Measurements from ENCODE around the gene DMD.

Gene DMD

DNA sequence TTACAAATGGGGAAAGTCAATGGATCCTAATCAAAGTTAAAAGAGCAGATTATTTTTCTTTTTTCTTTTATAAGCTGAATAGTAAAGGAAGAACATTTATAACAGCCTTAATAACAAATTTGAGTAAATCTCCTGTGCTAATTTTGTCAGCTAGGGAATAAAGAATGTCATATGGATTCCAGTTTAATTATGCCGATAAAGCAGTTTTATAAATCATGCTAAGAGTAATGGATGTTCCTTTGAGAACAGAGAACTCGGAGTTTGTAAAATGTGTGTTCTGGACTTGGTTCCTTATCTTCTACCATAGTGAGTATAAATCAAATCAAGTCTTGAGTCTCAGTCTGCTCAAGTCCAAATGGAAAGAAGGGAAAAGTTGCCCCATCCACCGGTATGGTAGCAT is 1959.2 kb downstream of the DMD start:
- no peak for DNase-seq

DNA sequence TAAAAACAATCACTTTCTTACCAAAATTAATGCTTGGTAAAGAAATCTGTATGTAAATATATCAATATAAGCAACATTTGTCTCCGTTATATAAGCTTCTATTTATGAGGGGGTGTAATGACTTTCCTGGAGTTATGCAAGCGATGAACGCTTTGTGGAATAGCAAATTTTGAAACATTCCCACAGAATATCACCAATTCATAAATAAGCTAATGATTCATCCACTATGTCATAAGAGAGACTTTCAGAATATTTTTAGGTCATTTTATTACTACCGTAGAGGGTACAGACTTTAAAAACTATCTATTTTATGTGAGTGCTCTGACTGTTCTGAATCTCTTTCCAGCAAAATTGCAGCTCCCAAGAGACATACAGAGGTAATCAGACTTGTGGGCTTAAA is 1960.0 kb downstream of the DMD start:
- no peak for DNase-seq

DNA sequence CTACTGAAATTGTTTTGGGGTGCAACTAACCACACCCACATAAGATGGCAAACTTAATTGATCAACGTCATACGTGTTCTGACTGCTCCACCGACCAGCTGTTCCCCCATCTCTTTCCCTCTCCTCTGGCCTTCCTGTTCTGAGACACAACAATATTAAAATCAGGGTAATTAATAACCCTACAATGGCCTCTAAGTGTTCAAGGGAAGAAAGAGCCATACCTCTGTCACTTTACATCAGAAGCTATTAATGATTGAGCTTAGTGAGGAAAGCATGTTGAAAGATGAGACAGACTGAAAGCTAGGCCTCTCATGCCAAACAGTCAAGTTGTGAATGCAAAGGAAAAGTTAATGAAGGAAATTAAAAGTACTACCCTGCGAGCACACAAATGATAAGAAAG is 1965.6 kb downstream of the DMD start:
- no peak for DNase-seq

DNA sequence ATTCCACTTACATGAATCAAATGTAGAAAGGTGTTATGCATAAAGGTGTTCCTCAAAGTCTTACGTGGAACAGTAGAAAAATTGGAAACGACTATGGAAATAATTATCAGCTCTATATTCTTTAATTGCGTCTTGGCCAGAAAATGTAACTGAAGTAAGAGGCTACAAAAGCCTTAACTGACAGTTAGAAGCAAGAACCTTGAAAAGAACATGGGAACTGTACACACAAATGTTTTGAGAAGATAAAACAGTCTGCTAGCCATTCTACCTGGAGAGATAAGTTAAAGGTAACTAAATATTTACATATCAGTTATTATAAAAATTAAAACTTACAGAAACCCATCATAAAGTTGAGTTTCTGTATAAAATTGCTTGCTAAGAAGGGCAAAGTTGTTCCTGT is 1967.5 kb downstream of the DMD start:
- DNase-seq = no peak

DNA sequence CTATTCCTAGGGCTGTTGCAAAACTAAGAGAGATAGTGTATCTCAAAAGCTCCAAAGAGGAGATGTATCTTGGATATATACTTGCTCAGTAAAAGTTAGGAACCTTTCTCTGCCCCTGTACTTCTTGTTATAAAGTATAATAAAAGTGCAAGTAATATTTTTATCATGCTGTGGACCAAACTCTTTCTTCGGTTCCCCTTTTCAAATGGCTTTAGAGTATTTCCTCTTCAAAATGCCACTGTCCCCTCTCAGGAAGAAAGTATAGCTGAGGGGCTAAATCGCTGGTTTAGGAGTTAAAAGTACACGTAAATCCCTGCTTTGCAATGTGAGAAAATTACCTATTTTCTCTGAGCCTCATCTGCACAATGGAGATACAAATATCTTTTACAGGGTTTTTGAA is 1970.4 kb downstream of the DMD start:
- no peak for DNase-seq

DNA sequence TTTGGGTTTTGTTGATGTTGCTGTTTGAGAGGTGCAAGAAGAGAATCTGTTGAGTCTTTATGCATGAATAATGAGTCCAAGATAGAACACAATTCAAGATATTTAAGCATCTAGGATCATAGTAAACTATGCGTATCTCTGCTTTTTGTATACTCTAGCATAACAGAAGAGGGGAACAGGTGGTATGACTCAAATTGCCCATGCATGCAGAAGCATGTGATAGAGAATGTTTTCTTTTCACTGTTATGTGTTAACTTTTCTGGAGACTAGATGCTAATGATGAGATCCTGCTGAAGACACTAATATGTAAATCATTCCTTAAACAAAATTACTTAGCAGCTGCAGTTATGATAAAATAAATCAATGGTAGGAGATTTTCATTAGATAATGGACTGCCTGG is 1974.2 kb downstream of the DMD start:
- DNase-seq = no peak

DNA sequence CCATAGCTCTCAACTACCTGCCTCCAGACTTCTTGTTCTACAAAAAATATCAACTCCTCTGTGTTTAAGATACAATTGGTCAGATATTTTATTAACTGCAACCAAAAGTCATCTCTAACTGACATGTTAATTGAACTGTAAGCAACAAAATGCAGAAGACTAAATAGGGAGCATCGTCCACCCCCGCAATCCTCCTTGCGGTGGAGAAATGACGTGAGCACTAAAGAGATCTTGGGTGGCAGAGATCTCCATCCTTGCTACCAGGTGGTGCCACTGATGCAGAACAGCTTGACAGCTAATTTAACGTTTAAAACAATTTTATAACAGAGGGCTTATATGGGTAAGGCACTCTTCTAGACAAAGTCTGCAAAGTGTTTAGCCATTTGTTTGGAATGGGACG is 1975.1 kb downstream of the DMD start:
- peak in 1 of 2 donors; percentile 39 for DNase-seq

DNA sequence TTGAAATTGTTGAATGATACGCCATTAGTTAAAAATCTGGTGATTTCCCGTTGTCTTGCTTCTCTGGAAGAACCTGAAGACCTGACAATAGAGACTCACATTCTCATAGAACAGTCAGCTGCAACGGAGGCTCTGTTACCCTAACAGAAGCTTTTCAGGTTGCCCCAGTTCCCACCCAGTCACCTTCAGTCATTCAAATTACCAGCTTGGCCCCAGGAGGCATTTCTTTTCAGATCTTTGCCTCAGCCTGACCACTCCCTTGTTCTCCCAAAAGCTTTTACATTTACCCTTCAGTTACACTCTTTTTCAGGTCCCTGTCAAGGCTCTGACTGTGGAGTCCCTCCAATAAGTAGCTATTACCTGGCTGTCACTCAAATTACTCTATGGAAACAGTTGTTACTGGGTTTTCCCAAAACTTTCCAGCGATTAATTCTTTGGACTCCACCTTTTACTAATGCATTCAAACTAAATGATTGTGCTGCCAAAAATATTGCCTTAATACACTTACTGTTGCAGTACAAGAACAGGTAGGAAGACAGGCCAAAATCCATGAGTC is 1977.3 kb downstream of the DMD start:
- no peak for DNase-seq

DNA sequence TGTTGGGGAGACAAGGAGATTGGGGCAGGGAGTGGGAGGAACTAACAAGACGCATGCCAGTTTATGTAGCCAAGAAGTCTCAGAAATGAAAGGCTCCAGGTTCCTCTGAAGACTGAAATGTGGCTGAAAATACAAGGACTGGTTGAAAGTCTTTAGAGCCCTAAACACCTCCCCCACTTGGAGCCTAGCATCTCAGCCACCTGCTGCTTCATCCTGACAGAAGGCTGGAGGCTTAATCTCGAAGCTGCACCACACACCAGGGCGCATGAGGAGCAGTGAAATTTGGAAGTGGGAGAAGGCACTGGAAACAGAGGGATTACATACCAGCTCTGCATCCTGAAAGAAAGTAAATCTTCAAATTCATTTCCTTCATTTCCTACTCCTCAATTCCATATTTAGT is 1978.8 kb downstream of the DMD start:
- no peak for DNase-seq

DNA sequence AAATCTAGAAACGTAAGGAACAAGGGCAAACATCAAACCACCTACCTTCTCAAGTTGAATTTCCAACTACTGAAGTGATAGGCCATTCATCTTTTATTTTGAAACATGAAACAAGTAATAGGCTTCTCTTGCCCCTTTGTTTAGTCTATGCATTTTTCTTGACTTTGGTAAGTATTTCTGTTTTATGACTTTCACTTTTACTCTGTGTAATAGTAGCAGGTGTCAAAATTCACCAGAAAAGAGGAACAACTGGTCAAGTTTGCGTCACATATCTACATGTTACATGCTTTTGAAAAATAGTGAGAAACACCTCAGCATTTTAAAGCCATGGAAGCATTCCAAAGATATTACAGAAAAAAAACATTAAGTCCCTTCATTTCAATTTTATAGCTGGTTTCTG is 1982.4 kb downstream of the DMD start:
- no peak for DNase-seq

DNA sequence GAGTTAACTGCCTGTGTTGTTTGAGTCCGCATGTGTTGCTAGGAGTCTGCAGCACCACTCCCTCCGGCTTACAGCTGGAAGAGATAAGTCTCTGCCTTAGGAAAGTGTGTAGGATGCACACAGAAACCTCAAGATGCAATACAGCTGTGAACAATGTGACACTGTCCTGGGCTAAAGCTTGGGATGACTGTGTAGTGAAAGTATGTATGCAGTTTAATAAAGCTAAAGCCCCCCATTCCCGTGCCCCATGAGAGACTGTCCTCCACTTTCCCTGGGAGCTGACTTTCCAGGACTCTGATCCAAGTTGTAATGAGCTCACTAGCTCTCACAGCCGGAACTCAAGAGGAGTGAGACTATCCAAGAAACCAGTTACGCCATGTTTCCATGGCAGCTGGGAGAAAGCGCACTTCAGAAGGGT is 1982.9 kb downstream of the DMD start:
- DNase-seq = no peak

DNA sequence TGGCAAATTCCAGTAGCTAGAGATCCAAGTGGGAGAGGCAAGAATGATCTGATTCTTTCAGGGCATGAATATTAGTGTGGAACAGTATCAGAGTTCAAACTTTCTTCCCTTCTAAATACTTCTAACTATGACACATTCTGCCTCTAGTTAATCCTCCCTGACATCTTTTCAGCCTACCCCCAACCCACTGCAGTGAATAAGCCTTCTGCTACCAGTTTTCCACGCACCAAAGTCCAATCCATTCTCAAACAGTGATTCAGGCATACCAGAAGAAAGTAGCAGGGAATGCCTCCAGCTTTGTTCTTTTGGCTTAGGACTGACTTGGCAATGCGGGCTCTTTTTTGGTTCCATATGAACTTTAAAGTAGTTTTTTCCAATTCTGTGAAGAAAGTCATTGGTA is 1984.1 kb downstream of the DMD start:
- DNase-seq = no peak

DNA sequence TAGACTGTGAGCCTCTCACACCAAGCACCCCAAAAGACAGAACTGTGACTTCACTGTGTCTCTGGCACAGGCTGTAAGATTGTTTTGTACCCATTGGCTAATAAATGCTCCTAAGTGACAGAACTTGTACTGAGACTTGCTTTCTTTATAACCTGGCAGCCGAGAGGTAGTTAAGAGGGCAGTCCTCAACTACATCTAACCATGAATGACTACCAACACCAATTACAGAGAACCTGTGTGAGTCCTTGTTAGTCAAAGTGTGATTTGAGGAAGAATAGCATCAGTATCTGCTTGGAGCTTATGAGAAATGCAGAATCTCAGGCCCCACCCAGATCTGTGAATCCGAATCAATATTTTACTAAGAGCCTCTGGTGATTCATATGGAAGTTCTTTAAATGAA is 1985.5 kb downstream of the DMD start:
- no peak for DNase-seq

DNA sequence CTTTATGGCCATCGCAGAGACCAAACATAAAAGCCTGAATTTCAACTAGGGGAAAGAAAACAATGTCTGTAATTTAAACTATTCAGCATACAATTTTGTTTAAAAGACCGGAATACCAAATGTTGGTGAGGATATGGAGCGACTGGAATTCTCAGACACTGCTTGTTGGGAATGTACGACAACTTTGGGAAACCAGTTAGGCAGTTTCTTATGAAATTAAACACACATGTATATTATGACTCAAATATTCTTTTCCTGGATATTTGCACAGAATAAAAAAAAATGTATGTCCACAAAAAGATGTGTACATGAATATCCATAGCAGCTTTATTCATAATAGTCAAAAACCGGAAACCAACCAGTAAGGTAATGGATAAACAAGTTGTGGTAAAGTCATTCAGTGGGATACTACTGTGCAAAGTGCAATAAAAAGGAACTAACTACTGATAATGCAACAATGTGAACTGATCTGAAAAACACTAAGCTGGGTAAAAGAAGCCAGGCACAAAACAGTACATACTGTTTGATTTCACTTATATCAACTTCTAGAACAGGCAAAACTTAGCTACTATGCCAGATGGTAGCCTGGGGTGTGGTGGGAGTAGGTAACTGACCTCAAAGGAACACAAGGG is 1986.9 kb downstream of the DMD start:
- DNase-seq = no peak

DNA sequence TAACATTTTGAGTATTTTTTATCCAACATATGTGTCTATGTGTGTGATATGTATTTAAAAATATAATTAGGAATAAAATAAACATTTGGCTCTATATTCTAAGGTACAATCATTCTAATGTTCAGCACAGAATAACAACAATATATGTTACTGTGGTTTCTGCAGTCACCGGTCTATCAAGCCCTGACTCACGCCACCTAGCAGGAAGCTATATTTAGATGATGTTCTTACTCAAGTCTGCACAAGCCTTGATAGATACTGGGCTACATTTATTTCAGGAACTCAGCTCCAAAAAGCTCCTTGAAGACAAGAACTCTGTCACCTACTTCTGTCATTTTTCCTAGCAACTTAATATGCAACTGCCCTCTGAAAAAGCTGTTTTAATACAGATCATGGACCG is 1987.5 kb downstream of the DMD start:
- DNase-seq = no peak

DNA sequence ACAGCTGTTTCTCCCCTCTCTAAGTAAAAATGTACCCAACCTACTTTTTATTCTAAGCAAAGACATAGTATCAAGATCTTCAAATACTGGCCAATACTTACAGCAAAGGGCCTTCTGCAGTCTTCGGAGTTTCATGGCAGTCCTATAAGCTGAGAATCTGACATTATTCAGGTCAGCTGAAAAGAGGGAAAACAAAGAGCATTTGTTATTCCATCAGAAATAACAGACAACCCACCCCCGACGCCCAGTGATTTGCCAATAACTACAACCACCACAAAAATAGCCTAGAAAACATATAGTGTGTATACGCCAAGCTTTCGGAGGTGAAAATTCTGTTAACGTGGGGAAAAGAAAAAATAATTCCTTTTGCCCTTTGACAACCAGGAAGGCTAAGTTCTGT is 1988.4 kb downstream of the DMD start:
- DNase-seq = no peak

DNA sequence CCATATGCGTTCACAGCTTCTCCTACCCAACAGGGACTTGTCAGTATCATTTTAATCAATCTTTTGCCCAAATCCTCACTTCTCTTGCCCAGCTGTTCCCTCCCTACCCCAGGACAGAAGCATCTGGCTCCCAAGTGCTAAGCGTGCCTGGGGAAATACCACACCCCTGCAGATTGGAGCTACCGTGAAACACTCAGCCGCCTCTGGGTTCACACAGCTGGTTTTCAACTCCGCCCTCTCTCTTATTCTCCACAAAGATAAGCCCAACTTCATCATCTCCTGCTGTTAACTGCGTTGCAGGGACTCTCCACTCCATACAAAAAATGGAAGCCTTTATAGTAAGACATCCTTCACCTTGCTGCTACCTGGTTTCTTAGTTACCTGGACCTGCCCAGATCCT is 1992.2 kb downstream of the DMD start:
- no peak for DNase-seq

DNA sequence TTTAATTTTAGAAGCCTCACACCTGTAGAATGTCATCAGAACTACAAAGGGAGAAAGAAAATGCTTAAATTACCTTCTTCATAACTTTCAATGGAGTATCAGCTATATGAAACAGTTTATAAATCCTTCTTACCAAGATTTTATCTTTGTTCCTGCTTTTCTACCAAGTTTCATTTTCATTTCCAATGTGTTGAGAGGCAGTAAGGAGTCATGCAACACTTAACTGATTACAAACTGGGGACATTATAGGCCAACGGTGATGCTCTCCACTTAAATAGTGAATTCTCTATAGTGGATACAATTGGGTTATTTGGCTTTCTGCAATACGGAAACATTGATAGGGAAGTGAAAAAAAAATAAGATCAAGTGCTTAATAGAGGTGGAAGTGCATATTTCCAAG is 1994.3 kb downstream of the DMD start:
- no peak for DNase-seq

DNA sequence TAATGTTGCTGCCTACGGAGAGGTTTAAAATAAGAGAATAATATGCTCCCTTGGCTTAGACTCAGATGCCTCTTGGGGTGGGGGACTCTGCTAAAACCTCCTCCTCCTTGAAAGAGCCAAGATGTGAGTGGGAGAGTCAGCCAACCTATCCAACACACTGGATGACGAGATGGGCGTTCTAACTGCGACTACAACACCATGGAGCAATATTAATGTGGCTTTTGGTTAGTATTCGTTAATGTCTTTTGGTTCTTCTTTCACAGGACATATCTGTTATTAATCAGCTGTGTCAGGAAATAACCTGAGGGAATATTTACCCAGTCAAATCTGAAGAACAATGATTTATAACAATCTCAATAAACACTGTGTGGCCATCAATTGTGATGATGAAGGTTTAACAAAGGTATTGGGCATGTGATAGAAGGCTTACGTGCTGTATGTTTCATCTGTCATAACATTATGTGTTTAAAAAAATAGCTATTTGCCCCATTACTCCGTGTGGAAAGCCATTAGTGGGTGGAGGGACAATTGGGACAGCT is 1996.0 kb downstream of the DMD start:
- no peak for DNase-seq

DNA sequence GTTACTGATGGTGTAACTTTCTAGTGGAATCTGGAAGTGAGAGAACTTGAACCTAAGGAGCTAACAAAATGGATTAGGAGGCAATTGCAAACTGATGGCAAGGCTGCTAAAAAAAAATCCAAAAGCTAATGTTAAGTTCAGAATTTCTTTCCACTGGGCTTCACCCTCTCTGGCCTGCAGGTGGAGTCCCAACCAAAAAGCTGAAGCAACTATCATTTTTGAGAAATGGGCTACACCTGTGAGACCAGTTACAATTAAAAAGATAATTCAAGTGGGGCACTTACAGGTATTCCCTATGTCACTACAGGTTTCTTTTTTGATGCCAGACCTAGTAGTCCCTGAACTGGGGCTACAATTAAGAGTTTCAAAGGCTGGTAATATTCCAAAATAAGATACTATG is 1997.4 kb downstream of the DMD start:
- no peak for DNase-seq

DNA sequence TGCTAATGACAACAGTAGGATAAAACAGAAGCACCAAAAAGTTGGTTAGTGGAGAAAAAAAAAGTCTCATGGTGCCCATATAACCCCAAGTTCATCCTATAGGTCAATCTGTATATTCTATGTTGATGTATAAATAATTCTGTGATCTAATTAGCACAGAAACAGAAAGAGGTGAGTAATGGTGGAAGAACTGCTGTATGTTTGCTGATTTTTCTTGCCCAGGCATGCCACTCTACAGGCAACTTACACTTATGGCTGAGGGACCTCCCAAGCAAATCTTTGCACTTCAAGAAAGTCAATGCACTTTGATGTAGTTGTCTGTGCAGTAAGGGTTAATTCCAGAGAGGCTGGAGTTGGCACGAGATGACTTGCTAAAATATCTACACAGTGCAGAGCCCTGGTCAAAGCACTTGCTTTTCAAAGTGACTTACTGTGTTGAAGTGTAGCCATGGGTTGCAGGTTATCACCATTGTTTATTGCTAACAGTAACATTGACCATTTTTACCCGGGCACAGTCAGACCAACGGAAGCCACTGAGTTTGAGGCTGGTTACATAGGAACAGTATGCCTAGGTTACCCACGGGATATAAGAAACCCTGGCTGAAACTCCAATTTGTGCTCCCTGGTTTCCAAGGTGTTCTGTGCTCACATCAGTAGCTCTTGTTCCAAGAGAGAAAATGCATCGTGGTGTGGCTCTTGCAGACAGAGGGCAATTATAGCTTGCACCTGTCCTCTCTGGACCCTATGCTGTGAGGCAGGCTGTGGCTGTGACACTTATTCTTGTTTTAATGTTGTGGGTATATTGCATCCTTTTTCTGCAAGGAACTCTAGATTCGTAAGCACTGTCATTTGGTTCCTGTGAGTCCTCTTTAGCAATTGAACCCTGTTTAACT is 1998.2 kb downstream of the DMD start:
- no peak for DNase-seq

DNA sequence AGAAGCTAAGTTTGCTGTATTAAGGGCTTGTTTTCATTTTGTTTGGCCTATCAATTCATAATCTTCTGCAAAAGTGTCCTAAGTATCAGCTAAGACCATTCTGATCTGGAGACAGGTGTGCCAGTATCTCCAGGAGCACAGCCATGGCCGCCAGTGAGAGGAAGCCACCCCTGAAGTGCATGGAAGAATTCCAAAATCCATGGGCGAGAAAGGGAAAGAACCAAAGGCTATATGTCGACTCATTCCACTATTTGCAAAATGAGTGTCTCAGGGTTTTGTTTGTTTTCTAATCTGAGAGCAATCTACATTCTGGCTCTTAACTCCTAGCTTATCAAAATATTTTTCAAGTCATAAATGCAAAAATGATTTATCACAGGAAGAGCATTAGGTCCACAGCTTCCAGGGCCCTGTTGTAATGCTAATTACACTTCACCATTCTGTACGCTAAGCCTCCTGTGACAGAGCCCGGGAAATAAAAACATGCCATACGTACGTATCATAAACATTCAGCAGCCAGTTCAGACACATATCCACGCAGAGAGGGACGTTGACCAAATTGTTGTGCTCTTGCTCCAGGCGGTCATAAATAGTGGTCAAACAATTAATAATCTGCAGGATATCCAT is 2002.2 kb downstream of the DMD start:
- no peak for DNase-seq

DNA sequence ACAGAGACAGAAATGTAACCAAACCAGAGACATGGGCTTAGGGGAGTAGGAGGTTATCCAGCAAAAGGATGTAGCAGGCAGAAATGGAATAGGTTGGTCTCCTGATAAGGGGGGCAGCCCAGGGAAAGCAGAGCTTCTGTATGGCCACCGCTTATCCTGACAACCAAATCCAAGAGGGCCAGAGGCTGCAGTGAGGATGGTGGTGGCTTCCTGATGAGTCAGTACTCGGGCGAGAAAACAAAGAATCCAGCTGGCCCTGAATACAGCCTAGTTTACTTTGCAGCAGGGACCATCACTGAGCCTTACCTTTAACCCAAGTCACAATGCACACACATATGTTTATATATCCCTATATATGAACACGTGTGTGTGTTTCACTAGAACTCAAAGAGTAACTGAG is 2009.8 kb downstream of the DMD start:
- DNase-seq = no peak

DNA sequence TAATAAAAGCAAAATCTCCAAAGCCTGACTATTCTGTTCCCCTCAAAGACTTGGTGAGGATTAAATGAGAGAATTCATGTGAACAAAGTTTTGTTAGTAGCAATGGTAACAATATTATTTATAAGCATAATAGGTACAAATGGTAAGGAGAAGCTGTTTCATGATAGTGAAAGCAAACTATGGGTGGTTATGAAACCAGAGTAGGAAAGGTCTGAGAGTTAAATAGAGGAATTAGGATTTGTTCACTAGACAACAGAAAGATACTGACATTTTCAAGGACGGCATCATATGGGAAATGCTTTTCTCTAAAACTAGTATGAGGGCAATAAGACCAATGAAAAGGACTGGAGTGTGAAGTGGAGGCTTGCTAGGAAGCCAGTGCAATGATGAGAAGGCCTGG is 2010.9 kb downstream of the DMD start:
- DNase-seq = no peak
